A549 (cell line): Measurements from ENCODE around the gene DENND6B. TPM values are rescaled to one million over a fixed set of nuclear protein-coding genes. Genes with fewer than 3 reads are reported as not detected.
A peak's percentile ranks its signal among the peaks of the same experiment; 100 is the strongest.
"Not testable (repeated sequence)": the region's sequence is repeated elsewhere in the genome, so short reads cannot be mapped to it uniquely, and the experiment has no call there.

Experiments used
- ATAC-seq, 2 experiments: fragments of 200-7000 bp in 1 of 2; fragments of >200 bp in 1 of 2; cut with Nextera tagmentation in 1 of 2; cut with Tn5 transposase in 1 of 2; 3 replicates each; pipeline versions ENCODE4 v1.8.0 to v1.9.1; 2018 to 2020; ENCODE audit warnings: mild to moderate bottlenecking in 1 of 2, moderate library complexity in 1 of 2
- CTCF ChIA-PET: fragments of 300-600 bp; sonication (Branson Sonifier 250); formaldehyde crosslinking; extraction: SDS; loops from one replicate; lab custom pipeline; 2021; ENCODE audit warnings: antibody characterized with exemption, inconsistent platforms; lab: Yijun Ruan, JAX
- POLR2A ChIA-PET: fragments of 350-600 bp; formaldehyde crosslinking; extraction: SDS; loops from one replicate; lab custom pipeline; 2021; ENCODE audit warnings: antibody characterized with exemption, inconsistent platforms; lab: Yijun Ruan, JAX
- DNase-seq, 2 experiments: peaks; one replicate each; pipeline versions ENCODE4 v3.0.0 to v3.0.0-alpha.2; 2011 to 2016; ENCODE audit warnings: low read depth in 1 of 2, low spot score in 1 of 2
- FAIRE-seq: peaks from 2 replicates; lab custom pipeline; 2011; peaks lifted over from hg19 to GRCh38; lab: Jason Lieb, UNC
- H3K27ac ChIP-seq, 2 experiments: fragments of >200 bp; sonication (Bioruptor Twin); formaldehyde crosslinking; 3 replicates each; pipeline ENCODE4 v1.5.1; 2016 to 2017
- H3K4me1 ChIP-seq: fragments of >200 bp; sonication (Bioruptor Twin); formaldehyde crosslinking; 3 replicates; pipeline ENCODE4 v1.6.1; 2016
- H3K4me2 ChIP-seq: fragments of >200 bp; sonication (Bioruptor Twin); formaldehyde crosslinking; 3 replicates; pipeline ENCODE4 v1.6.1; 2016
- H3K4me3 ChIP-seq: fragments of >200 bp; sonication (Bioruptor Twin); formaldehyde crosslinking; 3 replicates; pipeline ENCODE4 v1.5.1; 2016
- H3K9me3 ChIP-seq: fragments of >200 bp; sonication (Bioruptor Twin); formaldehyde crosslinking; 3 replicates; pipeline ENCODE4 v1.6.1; 2016
- BHLHE40 ChIP-seq: IDR thresholded peaks from 2 replicates; pipeline ENCODE4 v1.6.1; 2012; ENCODE audit warnings: low read depth, low read length, inconsistent platforms
- CEBPB ChIP-seq, 2 experiments: fragments of >200 bp in 1 of 2; sonication (Bioruptor Twin) in 1 of 2; formaldehyde crosslinking in 1 of 2; IDR thresholded peaks; 2 replicates each; pipeline ENCODE4 v1.6.1; 2012 to 2016
- CHD2 ChIP-seq: fragments of 150-350 bp; IDR thresholded peaks from 2 replicates; pipeline ENCODE4 v1.6.1; 2014; ENCODE audit warnings: low read length; ENCODE audit not compliant: partially characterized antibody
- FOSB ChIP-seq: fragments of 250-450 bp; sonication (Bioruptor Pico); IDR thresholded peaks from 2 replicates; pipeline ENCODE4 v1.5.0; 2020; ENCODE audit warnings: mild to moderate bottlenecking, moderate library complexity
- HEYL ChIP-seq: fragments of 250-450 bp; sonication (Bioruptor Pico); IDR thresholded peaks from 2 replicates; pipeline ENCODE4 v1.8.0; 2021; ENCODE audit warnings: mild to moderate bottlenecking, moderate library complexity
- JUN ChIP-seq, 2 experiments: fragments of >200 bp; sonication (Bioruptor Twin); formaldehyde crosslinking; IDR thresholded peaks; 2 replicates in 1 of 2; 3 replicates in 1 of 2; pipeline ENCODE4 v1.6.1; 2016 to 2017
- JUNB ChIP-seq: fragments of >200 bp; sonication (Bioruptor Twin); formaldehyde crosslinking; IDR thresholded peaks from 2 replicates; pipeline ENCODE4 v1.6.1; 2016
- MAZ ChIP-seq: fragments of 150-350 bp; IDR thresholded peaks from 2 replicates; pipeline ENCODE4 v1.6.1; 2014; ENCODE audit warnings: antibody characterized with exemption, low read depth, low read length, borderline replicate concordance
- RCOR1 ChIP-seq: fragments of 150-350 bp; IDR thresholded peaks from 2 replicates; pipeline ENCODE4 v1.6.1; 2014; ENCODE audit warnings: antibody characterized with exemption, low read length, low read depth
- TFCP2L1 ChIP-seq: fragments of 250-450 bp; sonication (Bioruptor Pico); IDR thresholded peaks from 2 replicates; pipeline ENCODE4 v1.5.0; 2021; ENCODE audit warnings: mild to moderate bottlenecking
- TP53 ChIP-seq: fragments of 250-450 bp; sonication (Bioruptor Pico); IDR thresholded peaks from 2 replicates; pipeline ENCODE4 v1.5.0; 2021; ENCODE audit warnings: mild to moderate bottlenecking, moderate library complexity
- USF2 ChIP-seq: fragments of 450-650 bp; IDR thresholded peaks from 2 replicates; pipeline ENCODE4 v1.6.1; 2014; ENCODE audit warnings: antibody characterized with exemption
- ZC3H11A ChIP-seq: fragments of 450-650 bp; IDR thresholded peaks from 2 replicates; pipeline ENCODE4 v1.6.1; 2014; ENCODE audit warnings: antibody characterized with exemption, mild to moderate bottlenecking
- WGBS: methylation state at CpG from one replicate; pipeline ENCODE4 v1.1.6; 2017; ENCODE audit errors: missing lambda C conversion rate; 5-methylcytosine and 5-hydroxymethylcytosine counted together
- polyA plus RNA-seq, 4 experiments: library from polyadenylated mRNA; depleted of rRNA in 3 of 4; stranded (reverse); fragments of >200 nt; fragmentation: RNase III in 1 of 4; extraction: RNeasy Plus Mini Kit Qiagen cat#74134 plus additional on column Dnase treatment in 1 of 4; gene quantifications; 2 replicates in 3 of 4; 3 replicates in 1 of 4; pipeline ENCODE4 v1.2.3, GENCODE V29; 2011 to 2017
- TF ChIP-seq, protein P1 (sequence below): fragments of 200-600 bp; sonication (generic); IDR thresholded peaks from 2 replicates; pipeline ENCODE4 v1.6.1; 2016; ENCODE audit warnings: antibody characterized with exemption, mild to moderate bottlenecking, moderate library complexity
- TF ChIP-seq, protein P2 (sequence below): fragments of >200 bp; sonication (Bioruptor Twin); formaldehyde crosslinking; IDR thresholded peaks from 2 replicates; pipeline ENCODE4 v1.6.1; 2016
- TF ChIP-seq, protein P3 (sequence below): IDR thresholded peaks from 2 replicates; pipeline ENCODE4 v1.6.1; 2012
- TF ChIP-seq, protein P4 (sequence below): fragments of >200 bp; sonication (Bioruptor Twin); formaldehyde crosslinking; IDR thresholded peaks from 3 replicates; pipeline ENCODE4 v1.5.1; 2016

Gene DENND6B
- polyA plus RNA-seq, 2 of the 4 experiments (the other 2 are of a cell fraction): 1.6 to 1.9 TPM

- TF ChIP-seq, protein P1, sequence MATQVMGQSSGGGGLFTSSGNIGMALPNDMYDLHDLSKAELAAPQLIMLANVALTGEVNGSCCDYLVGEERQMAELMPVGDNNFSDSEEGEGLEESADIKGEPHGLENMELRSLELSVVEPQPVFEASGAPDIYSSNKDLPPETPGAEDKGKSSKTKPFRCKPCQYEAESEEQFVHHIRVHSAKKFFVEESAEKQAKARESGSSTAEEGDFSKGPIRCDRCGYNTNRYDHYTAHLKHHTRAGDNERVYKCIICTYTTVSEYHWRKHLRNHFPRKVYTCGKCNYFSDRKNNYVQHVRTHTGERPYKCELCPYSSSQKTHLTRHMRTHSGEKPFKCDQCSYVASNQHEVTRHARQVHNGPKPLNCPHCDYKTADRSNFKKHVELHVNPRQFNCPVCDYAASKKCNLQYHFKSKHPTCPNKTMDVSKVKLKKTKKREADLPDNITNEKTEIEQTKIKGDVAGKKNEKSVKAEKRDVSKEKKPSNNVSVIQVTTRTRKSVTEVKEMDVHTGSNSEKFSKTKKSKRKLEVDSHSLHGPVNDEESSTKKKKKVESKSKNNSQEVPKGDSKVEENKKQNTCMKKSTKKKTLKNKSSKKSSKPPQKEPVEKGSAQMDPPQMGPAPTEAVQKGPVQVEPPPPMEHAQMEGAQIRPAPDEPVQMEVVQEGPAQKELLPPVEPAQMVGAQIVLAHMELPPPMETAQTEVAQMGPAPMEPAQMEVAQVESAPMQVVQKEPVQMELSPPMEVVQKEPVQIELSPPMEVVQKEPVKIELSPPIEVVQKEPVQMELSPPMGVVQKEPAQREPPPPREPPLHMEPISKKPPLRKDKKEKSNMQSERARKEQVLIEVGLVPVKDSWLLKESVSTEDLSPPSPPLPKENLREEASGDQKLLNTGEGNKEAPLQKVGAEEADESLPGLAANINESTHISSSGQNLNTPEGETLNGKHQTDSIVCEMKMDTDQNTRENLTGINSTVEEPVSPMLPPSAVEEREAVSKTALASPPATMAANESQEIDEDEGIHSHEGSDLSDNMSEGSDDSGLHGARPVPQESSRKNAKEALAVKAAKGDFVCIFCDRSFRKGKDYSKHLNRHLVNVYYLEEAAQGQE: no peak
- no peak for TF ChIP-seq ZC3H11A
- TF ChIP-seq, protein P2, sequence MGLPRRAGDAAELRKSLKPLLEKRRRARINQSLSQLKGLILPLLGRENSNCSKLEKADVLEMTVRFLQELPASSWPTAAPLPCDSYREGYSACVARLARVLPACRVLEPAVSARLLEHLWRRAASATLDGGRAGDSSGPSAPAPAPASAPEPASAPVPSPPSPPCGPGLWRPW: no peak
- no peak for TF ChIP-seq TP53 (CRISPR knock-in tag)
These were observed 52.5 kb downstream of the DENND6B start (continued) for GRCh38 chr22:50274311-50274710.

- H3K4me2 ChIP-seq, DNase-seq, H3K4me3 ChIP-seq, POLR2A ChIA-PET, FAIRE-seq, H3K9me3 ChIP-seq, ATAC-seq, H3K27ac ChIP-seq: not testable (repeated sequence)
- CTCF ChIA-PET: interaction anchor here (0.7 to 6.2 kb wide), 17 partner anchors 9 to 68 kb away, joined by 3 to 57 read pairs (median 4); partner anchors contain the start of genes DENND6B, HDAC10 and PLXNB2
- WGBS: 78% methylated on average over 10 of the region's 10 CpGs
- peaks cover 32% of the 10 kb centered on the region for H3K4me1 ChIP-seq
These were observed 53.0 kb downstream of the DENND6B start for GRCh38 chr22:50273781-50274180.

DNA sequence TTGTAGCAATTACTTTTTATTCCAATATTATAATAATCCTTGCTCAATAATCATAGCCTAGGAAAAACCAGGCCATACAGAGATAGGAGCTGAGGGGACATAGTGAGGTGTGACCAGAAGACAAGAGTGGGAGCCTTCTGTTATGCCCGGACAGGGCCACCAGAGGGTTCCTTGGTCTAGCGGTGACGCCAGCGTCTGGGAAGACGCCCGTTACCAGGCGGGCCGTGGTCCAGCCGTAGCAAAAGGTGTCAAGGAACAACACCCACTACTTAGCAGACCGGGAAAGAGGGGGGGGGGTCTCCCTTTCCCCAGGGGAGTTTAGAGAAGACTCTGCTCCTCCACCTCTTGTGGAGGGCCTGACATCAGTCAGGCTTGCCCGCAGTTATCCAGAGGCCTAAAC, 53.5 kb downstream of the DENND6B start:
- H3K9me3 ChIP-seq, POLR2A ChIA-PET, H3K4me3 ChIP-seq, FAIRE-seq, H3K4me2 ChIP-seq, ATAC-seq, H3K27ac ChIP-seq, DNase-seq: not testable (repeated sequence)
- peaks cover 36% of the 10 kb centered on the region for H3K4me1 ChIP-seq
- CTCF ChIA-PET: interaction anchor here (1.0 to 6.2 kb wide), 15 partner anchors 9 to 68 kb away, joined by 3 to 57 read pairs (median 5); partner anchors contain the start of genes DENND6B, HDAC10 and PLXNB2
- 65% methylated on average over 9 of the region's 11 CpGs for WGBS

GRCh38 chr22:50272044-50272802, 54.6 kb downstream of the DENND6B start:
- Histone ChIP-seq H3K4me3 (no peak overlapping the region; the same call in 2 of the 3 replicates), H3K4me1 (peaks cover 44% of the 10 kb centered on the region), H3K4me2 (peak overlapping the region; percentile 99), H3K27ac (peak overlapping the region; percentile 8 to 92; a peak in 3 of 6 replicates), H3K9me3 (no peaks in the 10 kb centered on the region; the same call in 2 of the 3 replicates)
- 0 out of 5 replicates have a peak, but pooled peaks of 1 of the 2 experiments have one; percentile 34 for TF ChIP-seq JUN (IDR thresholded peaks at IDR 0.05)
- no peak for TF ChIP-seq CEBPB (IDR thresholded peaks at IDR 0.05)
- ATAC-seq (peak in 1 of 2 experiments; percentile 1; a peak in 1 of 6 replicates), DNase-seq (no peak), FAIRE-seq (no peak)
- CTCF ChIA-PET: interaction anchor here (0.7 to 6.2 kb wide), 14 partner anchors 10 to 291 kb away, joined by 3 to 57 read pairs (median 6); partner anchors contain the start of genes DENND6B, HDAC10 and PLXNB2
- POLR2A ChIA-PET: interaction anchor here (0.7 kb wide), 2 partner anchors 21 to 25 kb away, joined by 3 read pairs; no protein-coding TSS in a partner anchor
- 89% methylated on average over 15 of the region's 26 CpGs for WGBS

DNA sequence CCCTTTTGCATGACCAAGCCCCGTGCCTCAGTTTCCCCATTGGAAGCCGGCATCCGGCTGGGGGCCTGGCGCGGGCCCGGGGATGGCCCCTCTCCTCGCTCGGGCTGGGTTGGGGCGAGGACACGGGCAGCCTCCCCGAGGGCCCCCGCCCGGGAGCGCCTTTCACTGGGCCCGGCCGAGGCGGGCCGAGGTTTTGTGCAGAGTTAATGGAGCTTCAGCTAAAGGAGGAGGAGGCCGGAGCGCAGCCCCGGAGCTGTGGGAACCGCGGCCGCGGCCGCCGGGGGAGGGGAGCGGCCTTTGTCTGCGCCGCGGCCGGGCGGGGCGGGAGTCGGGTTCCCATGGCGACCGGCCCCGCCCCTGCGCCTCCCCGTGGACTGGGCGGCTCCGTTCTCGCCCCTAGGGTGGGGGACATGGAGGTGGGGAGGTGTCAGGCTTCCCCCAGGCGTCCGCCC, 55.3 kb downstream of the DENND6B start:
- 0% methylated on average over 5 of the region's 45 CpGs for WGBS
- Histone ChIP-seq H3K4me2 (peak overlapping the region; percentile 99), H3K9me3 (no peaks in the 10 kb centered on the region; the same call in 2 of the 3 replicates), H3K27ac (peak overlapping the region; percentile 54 to 92; a peak in 5 of 6 replicates), H3K4me1 (peaks cover 45% of the 10 kb centered on the region), H3K4me3 (peak overlapping the region; percentile 57)
- CTCF ChIA-PET: interaction anchor here (0.7 to 6.2 kb wide), 7 partner anchors 11 to 55 kb away, joined by 3 to 57 read pairs (median 5); partner anchors contain the start of genes DENND6B, HDAC10 and PLXNB2
- DNase-seq (peak in 1 of 2 experiments; percentile 52), FAIRE-seq (no peak), ATAC-seq (peak; percentile 9 to 50; a peak in 4 of 6 replicates)
- POLR2A ChIA-PET: interaction anchor here (0.7 kb wide), 1 partner anchor 24 kb away, joined by 3 read pairs; no protein-coding TSS in a partner anchor
- TF ChIP-seq, protein P2: no peak
- TF ChIP-seq TFCP2L1 (no peak), USF2 (no peak), MAZ (no peak), RCOR1 (no peak), JUNB (no peak), BHLHE40 (no peak), HEYL (no peak), CHD2 (no peak), FOSB (CRISPR knock-in tag) (no peak)
- TF ChIP-seq, protein P3, sequence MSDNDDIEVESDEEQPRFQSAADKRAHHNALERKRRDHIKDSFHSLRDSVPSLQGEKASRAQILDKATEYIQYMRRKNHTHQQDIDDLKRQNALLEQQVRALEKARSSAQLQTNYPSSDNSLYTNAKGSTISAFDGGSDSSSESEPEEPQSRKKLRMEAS: no peak
- TF ChIP-seq, protein P4, sequence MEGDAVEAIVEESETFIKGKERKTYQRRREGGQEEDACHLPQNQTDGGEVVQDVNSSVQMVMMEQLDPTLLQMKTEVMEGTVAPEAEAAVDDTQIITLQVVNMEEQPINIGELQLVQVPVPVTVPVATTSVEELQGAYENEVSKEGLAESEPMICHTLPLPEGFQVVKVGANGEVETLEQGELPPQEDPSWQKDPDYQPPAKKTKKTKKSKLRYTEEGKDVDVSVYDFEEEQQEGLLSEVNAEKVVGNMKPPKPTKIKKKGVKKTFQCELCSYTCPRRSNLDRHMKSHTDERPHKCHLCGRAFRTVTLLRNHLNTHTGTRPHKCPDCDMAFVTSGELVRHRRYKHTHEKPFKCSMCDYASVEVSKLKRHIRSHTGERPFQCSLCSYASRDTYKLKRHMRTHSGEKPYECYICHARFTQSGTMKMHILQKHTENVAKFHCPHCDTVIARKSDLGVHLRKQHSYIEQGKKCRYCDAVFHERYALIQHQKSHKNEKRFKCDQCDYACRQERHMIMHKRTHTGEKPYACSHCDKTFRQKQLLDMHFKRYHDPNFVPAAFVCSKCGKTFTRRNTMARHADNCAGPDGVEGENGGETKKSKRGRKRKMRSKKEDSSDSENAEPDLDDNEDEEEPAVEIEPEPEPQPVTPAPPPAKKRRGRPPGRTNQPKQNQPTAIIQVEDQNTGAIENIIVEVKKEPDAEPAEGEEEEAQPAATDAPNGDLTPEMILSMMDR: no peak
